Adrenal gland (tissue), 5 donors: Measurements from ENCODE around the gene SEPTIN8.

Experiments
- POLR2A ChIP-seq, 2 donors: fragments of 450-650 bp; IDR thresholded peaks; one replicate each; pipeline ENCODE4 v1.6.1; 2017; ENCODE audit warnings: antibody characterized with exemption in 2 of 2, mild to moderate bottlenecking in 2 of 2, moderate library complexity in 1 of 2
- TF ChIP-seq, protein P1 (sequence below), 6 experiments: fragments of 450-650 bp in 4 of 6; fragments of 200-600 bp in 2 of 6; sonication (generic) in 1 of 6; IDR thresholded peaks; 1 replicate in 5 of 6; 2 replicates in 1 of 6; pipeline versions ENCODE4 v1.5.1 to v1.8.0; 2016 to 2021; ENCODE audit warnings: antibody characterized with exemption in 6 of 6, mild to moderate bottlenecking in 2 of 6, moderate library complexity in 1 of 6
- donor health status: DM: no; HTN: no; CAD: no.

DNA sequence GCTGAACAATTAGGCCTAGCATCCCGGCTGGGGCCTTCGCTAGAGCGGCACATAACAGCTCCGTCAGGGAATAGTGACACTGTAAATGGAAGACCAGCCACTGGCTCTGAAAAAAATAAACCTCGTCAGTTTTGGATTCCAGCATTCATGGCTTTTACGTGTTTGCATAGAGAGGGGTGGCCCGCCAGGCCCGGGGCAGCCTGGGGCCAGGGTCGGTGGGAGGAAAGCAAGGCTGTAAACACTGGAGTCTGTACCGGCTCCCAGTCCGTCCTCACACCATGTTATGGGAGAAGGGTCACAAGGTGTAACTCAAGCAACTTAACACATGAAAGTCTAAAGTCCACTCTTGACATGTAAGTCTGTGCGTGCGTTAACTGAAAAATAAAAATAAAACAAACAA lies 18.6 kb downstream of the SEPTIN8 start:
- TF ChIP-seq, protein P1, sequence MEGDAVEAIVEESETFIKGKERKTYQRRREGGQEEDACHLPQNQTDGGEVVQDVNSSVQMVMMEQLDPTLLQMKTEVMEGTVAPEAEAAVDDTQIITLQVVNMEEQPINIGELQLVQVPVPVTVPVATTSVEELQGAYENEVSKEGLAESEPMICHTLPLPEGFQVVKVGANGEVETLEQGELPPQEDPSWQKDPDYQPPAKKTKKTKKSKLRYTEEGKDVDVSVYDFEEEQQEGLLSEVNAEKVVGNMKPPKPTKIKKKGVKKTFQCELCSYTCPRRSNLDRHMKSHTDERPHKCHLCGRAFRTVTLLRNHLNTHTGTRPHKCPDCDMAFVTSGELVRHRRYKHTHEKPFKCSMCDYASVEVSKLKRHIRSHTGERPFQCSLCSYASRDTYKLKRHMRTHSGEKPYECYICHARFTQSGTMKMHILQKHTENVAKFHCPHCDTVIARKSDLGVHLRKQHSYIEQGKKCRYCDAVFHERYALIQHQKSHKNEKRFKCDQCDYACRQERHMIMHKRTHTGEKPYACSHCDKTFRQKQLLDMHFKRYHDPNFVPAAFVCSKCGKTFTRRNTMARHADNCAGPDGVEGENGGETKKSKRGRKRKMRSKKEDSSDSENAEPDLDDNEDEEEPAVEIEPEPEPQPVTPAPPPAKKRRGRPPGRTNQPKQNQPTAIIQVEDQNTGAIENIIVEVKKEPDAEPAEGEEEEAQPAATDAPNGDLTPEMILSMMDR (IDR thresholded peaks at IDR 0.05), result no peak
- TF ChIP-seq POLR2A (IDR thresholded peaks at IDR 0.05), result no peak
